Keratinocyte (primary cell): ENCODE results near the gene DHRS12. TPM values are rescaled to one million over a fixed set of nuclear protein-coding genes. Genes with fewer than 3 reads are reported as not detected.

ENCODE experiments used
- DNase-seq: peaks from one replicate; pipeline ENCODE4 v3.0.0-alpha.2; 2011; ENCODE audit warnings: low read depth, missing footprints, low spot score
- FAIRE-seq: peaks from 2 replicates; lab custom pipeline; 2011; peaks lifted over from hg19 to GRCh38; lab: Jason Lieb, UNC
- H2AFZ ChIP-seq: 2 replicates; pipeline ENCODE4 v1.6.0; 2012; ENCODE audit warnings: low read length, control low read depth, inconsistent platforms; ENCODE audit not compliant: control insufficient read depth
- H3K27ac ChIP-seq: 2 replicates; pipeline ENCODE4 v1.5.1; 2011; ENCODE audit warnings: low read length; ENCODE audit not compliant: control insufficient read depth, insufficient read depth
- H3K27me3 ChIP-seq: 3 replicates; pipeline ENCODE4 v1.6.0; 2011; ENCODE audit warnings: low read length; ENCODE audit not compliant: control insufficient read depth, insufficient read depth; ENCODE audit errors: extremely low read depth
- H3K36me3 ChIP-seq, 2 experiments: 2 replicates in 1 of 2; 3 replicates in 1 of 2; pipeline ENCODE4 v1.5.1; 2011; ENCODE audit warnings: low read length in 2 of 2, mild to moderate bottlenecking in 1 of 2; ENCODE audit not compliant: control insufficient read depth in 2 of 2, insufficient read depth in 2 of 2; ENCODE audit errors: extremely low read depth in 1 of 2
- H3K4me1 ChIP-seq: 3 replicates; pipeline ENCODE4 v1.5.1; 2011; ENCODE audit warnings: low read length; ENCODE audit not compliant: control insufficient read depth, insufficient read depth; ENCODE audit errors: extremely low read depth
- H3K4me2 ChIP-seq: 3 replicates; pipeline ENCODE4 v1.6.0; 2011; ENCODE audit warnings: low read depth, low read length; ENCODE audit not compliant: control insufficient read depth, insufficient read depth; ENCODE audit errors: extremely low read depth
- H3K4me3 ChIP-seq, 3 experiments: fragments of 200-600 bp in 1 of 3; sonication (generic) in 1 of 3; 2 replicates in 2 of 3; 3 replicates in 1 of 3; pipeline ENCODE4 v1.5.1; 2011 to 2016; ENCODE audit warnings: low read length in 3 of 3, mild to moderate bottlenecking in 3 of 3, control low read depth in 2 of 3, inconsistent platforms in 1 of 3, low read depth in 1 of 3, mixed read lengths in 1 of 3, mixed run types in 1 of 3, moderate library complexity in 1 of 3; ENCODE audit not compliant: control insufficient read depth in 2 of 3, insufficient read depth in 2 of 3; ENCODE audit errors: extremely low read depth in 1 of 3
- H3K79me2 ChIP-seq: 2 replicates; pipeline ENCODE4 v1.6.0; 2012; ENCODE audit warnings: low read length; ENCODE audit not compliant: control insufficient read depth, insufficient read depth
- H3K9ac ChIP-seq: 3 replicates; pipeline ENCODE4 v1.6.0; 2011; ENCODE audit warnings: low read length; ENCODE audit not compliant: control insufficient read depth, insufficient read depth; ENCODE audit errors: extremely low read depth
- H3K9me1 ChIP-seq: 3 replicates; pipeline ENCODE4 v1.6.0; 2011; ENCODE audit warnings: low read length; ENCODE audit not compliant: control insufficient read depth, insufficient read depth; ENCODE audit errors: extremely low read depth
- H3K9me3 ChIP-seq: 2 replicates; pipeline ENCODE4 v1.5.1; 2012; ENCODE audit warnings: low read depth, low read length; ENCODE audit not compliant: control insufficient read depth
- H4K20me1 ChIP-seq: 3 replicates; pipeline ENCODE4 v1.6.0; 2011; ENCODE audit warnings: low read length; ENCODE audit not compliant: control insufficient read depth, insufficient read depth; ENCODE audit errors: extremely low read depth
- CTCF ChIP-seq, 3 experiments: IDR thresholded peaks in 1 of 3; conservative IDR thresholded peaks in 1 of 3; optimal IDR thresholded peaks in 1 of 3; 2 replicates in 2 of 3; 3 replicates in 1 of 3; pipeline versions ENCODE3 to v1.5.1; 2011; ENCODE audit warnings: low read length in 3 of 3, mild to moderate bottlenecking in 3 of 3, moderate library complexity in 2 of 3, control low read depth in 1 of 3, inconsistent platforms in 1 of 3; ENCODE audit not compliant: insufficient read depth in 2 of 3; ENCODE audit errors: extremely low read depth in 1 of 3
- EZH2 ChIP-seq: IDR thresholded peaks from one replicate; pipeline ENCODE4 v1.6.1; 2012; ENCODE audit warnings: inconsistent platforms, mild to moderate bottlenecking, low read length, moderate library complexity
- dilution Hi-C: fragments of 300-500 bp; cut with MboI; formaldehyde crosslinking; loops from one replicate; pipeline ENCODE4 v1.7.0; 2020; ENCODE audit warnings: low sequenced_read_pairs; ENCODE audit not compliant: extremely low pct_ligation_motif_present
- polyA plus RNA-seq, 5 experiments: library from polyadenylated mRNA; depleted of rRNA in 3 of 5; stranded (reverse) in 3 of 5; stranded (forward) in 1 of 5; unstranded in 1 of 5; fragments of >200 nt; gene quantifications; 1 replicate in 1 of 5; 2 replicates in 3 of 5; 3 replicates in 1 of 5; pipeline versions ENCODE4 v1.2.1 to v1.2.3, GENCODE V29; 2011 to 2012; ENCODE audit warnings: missing spikeins in 2 of 5, low read depth in 1 of 5, low replicate concordance in 1 of 5

Gene DHRS12
- polyA plus RNA-seq, 1 donor (not counting 4 experiments of a cell fraction or from before 2014, with no cell fraction given), result 6.1 TPM

- FAIRE-seq (no peak), DNase-seq (no peak)
- H3K27me3 ChIP-seq, result no peaks in the 10 kb centered on the region
- H4K20me1 ChIP-seq, result no peaks in the 10 kb centered on the region
- no peak overlapping the region for H3K4me3 ChIP-seq
- no peak overlapping the region for H3K9ac ChIP-seq
- no peak overlapping the region for H3K27ac ChIP-seq
- no peaks in the 10 kb centered on the region for H3K9me3 ChIP-seq
- H2AFZ ChIP-seq, result no peak overlapping the region
- no peaks in the 10 kb centered on the region for H3K79me2 ChIP-seq
- dilution Hi-C loops, result no loop called here
- H3K4me2 ChIP-seq, result no peak overlapping the region
- H3K4me1 ChIP-seq, result peaks cover 13% of the 10 kb centered on the region
- TF ChIP-seq CTCF (optimal IDR thresholded peaks at IDR 0.05 in 1 of 3, IDR thresholded peaks at IDR 0.05 in 1 of 3, conservative IDR thresholded peaks at IDR 0.05 in 1 of 3; ENCODE audit: extremely low read depth in 1 of 3, insufficient read depth in 2 of 3, low read length in 3 of 3) (no peak), EZH2 (no peak)
- H3K9me1 ChIP-seq, result no peaks in the 10 kb centered on the region
- H3K36me3 ChIP-seq, result peaks cover 4 to 26% of the 10 kb centered on the region in 2 experiments
Observed at GRCh38 chr13:51724721-51725120, 79.2 kb downstream of the DHRS12 start.

GRCh38 chr13:51723529-51723928 is 80.4 kb downstream of the DHRS12 start:
- Histone ChIP-seq H3K9me1 (no peaks in the 10 kb centered on the region), H3K4me3 (no peak overlapping the region), H2AFZ (no peak overlapping the region), H3K9ac (no peak overlapping the region), H4K20me1 (no peaks in the 10 kb centered on the region), H3K4me2 (no peak overlapping the region), H3K79me2 (peaks cover 3% of the 10 kb centered on the region), H3K9me3 (no peaks in the 10 kb centered on the region), H3K27me3 (no peaks in the 10 kb centered on the region), H3K27ac (no peak overlapping the region), H3K36me3 (peaks cover 4 to 24% of the 10 kb centered on the region in 2 experiments), H3K4me1 (peaks cover 2% of the 10 kb centered on the region)
- no peak for TF ChIP-seq CTCF (optimal IDR thresholded peaks at IDR 0.05 in 1 of 3, IDR thresholded peaks at IDR 0.05 in 1 of 3, conservative IDR thresholded peaks at IDR 0.05 in 1 of 3; ENCODE audit: extremely low read depth in 1 of 3, insufficient read depth in 2 of 3, low read length in 3 of 3)
- no peak for TF ChIP-seq EZH2
- dilution Hi-C loops, result no loop called here
- no peak for DNase-seq
- FAIRE-seq, result no peak
